H9 (cell line): Measurements from ENCODE around the gene PI16. TPM values are rescaled to one million over a fixed set of nuclear protein-coding genes. Genes with fewer than 3 reads are reported as not detected.

Experiments used
- DNase-seq: peaks from one replicate; pipeline ENCODE4 v3.0.0-alpha.2; 2017
- H2AFZ ChIP-seq: one replicate; pipeline ENCODE4 v1.6.1; 2013; ENCODE audit warnings: mild to moderate bottlenecking, low read length, control low read depth, moderate library complexity
- H2AK5ac ChIP-seq: 2 replicates; pipeline ENCODE4 v1.6.1; 2013; ENCODE audit warnings: low read length, control low read depth, mixed read lengths; ENCODE audit not compliant: insufficient read length
- H2BK120ac ChIP-seq: one replicate; pipeline ENCODE4 v1.6.1; 2013; ENCODE audit warnings: low read depth, mild to moderate bottlenecking, low read length, control low read depth, inconsistent platforms; ENCODE audit not compliant: poor library complexity, severe bottlenecking
- H2BK12ac ChIP-seq: 2 replicates; pipeline ENCODE4 v1.6.1; 2013; ENCODE audit warnings: low read length, control low read depth, mixed read lengths, low read depth; ENCODE audit not compliant: insufficient read length
- H2BK15ac ChIP-seq: 2 replicates; pipeline ENCODE4 v1.6.1; 2013; ENCODE audit warnings: low read depth, low read length, control low read depth
- H2BK20ac ChIP-seq: one replicate; pipeline ENCODE4 v1.6.1; 2013; ENCODE audit warnings: low read depth, mild to moderate bottlenecking, low read length, control low read depth, inconsistent platforms; ENCODE audit not compliant: poor library complexity, severe bottlenecking
- H2BK5ac ChIP-seq: 2 replicates; pipeline ENCODE4 v1.6.1; 2013; ENCODE audit warnings: low read length, control low read depth, mixed read lengths; ENCODE audit not compliant: insufficient read length
- H3K14ac ChIP-seq: 2 replicates; pipeline ENCODE4 v1.6.1; 2013; ENCODE audit warnings: low read length, control low read depth; ENCODE audit not compliant: insufficient read depth
- H3K18ac ChIP-seq: 2 replicates; pipeline ENCODE4 v1.6.1; 2013; ENCODE audit warnings: low read depth, mild to moderate bottlenecking, mixed read lengths, low read length, control low read depth; ENCODE audit not compliant: insufficient read length
- H3K23ac ChIP-seq: 2 replicates; pipeline ENCODE4 v1.6.1; 2013; ENCODE audit warnings: low read length, control low read depth, mixed read lengths, low read depth; ENCODE audit not compliant: insufficient read length
- H3K23me2 ChIP-seq: 2 replicates; pipeline ENCODE4 v1.6.1; 2013; ENCODE audit warnings: low read depth, mild to moderate bottlenecking, mixed read lengths, low read length, control low read depth; ENCODE audit not compliant: insufficient read length, poor library complexity, severe bottlenecking
- H3K27ac ChIP-seq: 2 replicates; pipeline ENCODE4 v1.5.1; 2013; ENCODE audit warnings: low read length, control low read depth, mixed read lengths, low read depth; ENCODE audit not compliant: insufficient read length
- H3K27me3 ChIP-seq: 2 replicates; pipeline ENCODE4 v1.6.1; 2013; ENCODE audit warnings: low read length, control low read depth, inconsistent platforms; ENCODE audit not compliant: insufficient read depth
- H3K4ac ChIP-seq: 2 replicates; pipeline ENCODE4 v1.6.1; 2013; ENCODE audit warnings: low read depth, mild to moderate bottlenecking, control low read depth, inconsistent platforms, low read length, moderate library complexity
- H3K4me1 ChIP-seq: 2 replicates; pipeline ENCODE4 v1.6.1; 2013; ENCODE audit warnings: low read length, control low read depth, inconsistent platforms; ENCODE audit not compliant: insufficient read depth
- H3K4me2 ChIP-seq: 2 replicates; pipeline ENCODE4 v1.6.1; 2013; ENCODE audit warnings: low read length, control low read depth, mixed read lengths; ENCODE audit not compliant: insufficient read length, insufficient read depth
- H3K56ac ChIP-seq: 2 replicates; pipeline ENCODE4 v1.6.1; 2013; ENCODE audit warnings: low read depth, mild to moderate bottlenecking, mixed read lengths, low read length, control low read depth; ENCODE audit not compliant: insufficient read length
- H3K79me1 ChIP-seq: 2 replicates; pipeline ENCODE4 v1.6.1; 2013; ENCODE audit warnings: low read depth, mild to moderate bottlenecking, moderate library complexity, low read length, control low read depth, inconsistent platforms; ENCODE audit not compliant: insufficient read depth, poor library complexity, severe bottlenecking
- H3K79me2 ChIP-seq: 2 replicates; pipeline ENCODE4 v1.6.1; 2013; ENCODE audit warnings: low read length, control low read depth, inconsistent platforms; ENCODE audit not compliant: insufficient read depth
- H3K9ac ChIP-seq: 2 replicates; pipeline ENCODE4 v1.6.1; 2013; ENCODE audit warnings: low read length, control low read depth, mixed read lengths; ENCODE audit not compliant: insufficient read length; ENCODE audit errors: extremely low read depth
- H3K9me3 ChIP-seq: one replicate; pipeline ENCODE4 v1.6.1; 2013; ENCODE audit warnings: low read depth, low read length, inconsistent platforms; ENCODE audit not compliant: control insufficient read depth
- H3T11ph ChIP-seq: one replicate; pipeline ENCODE4 v1.6.1; 2013; ENCODE audit warnings: mild to moderate bottlenecking, low read length, control low read depth, inconsistent platforms
- H4K20me1 ChIP-seq: one replicate; pipeline ENCODE4 v1.6.1; 2013; ENCODE audit not compliant: control insufficient read depth, insufficient read length, insufficient read depth
- H4K5ac ChIP-seq: 2 replicates; pipeline ENCODE4 v1.6.1; 2013; ENCODE audit warnings: low read depth, mild to moderate bottlenecking, mixed read lengths, low read length, control low read depth; ENCODE audit not compliant: insufficient read length
- H4K8ac ChIP-seq: replicated peaks from 2 replicates; pipeline ENCODE4 v1.6.1; 2013; ENCODE audit warnings: low read length, control low read depth, mixed read lengths, low read depth; ENCODE audit not compliant: insufficient read length
- H4K91ac ChIP-seq: 2 replicates; pipeline ENCODE4 v1.6.1; 2013; ENCODE audit warnings: low read depth, mild to moderate bottlenecking, moderate library complexity, mixed read lengths, low read length, control low read depth; ENCODE audit not compliant: insufficient read length
- H3K27ac Mint-ChIP-seq, 3 experiments: 2 replicates in 2 of 3; 3 replicates in 1 of 3; pipeline ENCODE4 v1.8.0; 2020 to 2021; ENCODE audit warnings: mixed read lengths in 3 of 3, mild to moderate bottlenecking in 1 of 3, moderate library complexity in 1 of 3
- H3K27me3 Mint-ChIP-seq: 2 replicates; pipeline ENCODE4 v1.8.0; 2021; ENCODE audit warnings: low read depth, mild to moderate bottlenecking, moderate library complexity, mixed read lengths
- H3K36me3 Mint-ChIP-seq, 3 experiments: 2 replicates in 2 of 3; 3 replicates in 1 of 3; pipeline ENCODE4 v1.8.0; 2020 to 2021; ENCODE audit warnings: low read depth in 3 of 3, mixed read lengths in 3 of 3; ENCODE audit not compliant: insufficient read depth in 1 of 3
- H3K4me1 Mint-ChIP-seq, 2 experiments: 2 replicates each; pipeline ENCODE4 v1.8.0; 2020; ENCODE audit warnings: mixed read lengths in 2 of 2
- H3K4me3 Mint-ChIP-seq, 2 experiments: 2 replicates in 1 of 2; 3 replicates in 1 of 2; pipeline ENCODE4 v1.8.0; 2020 to 2021; ENCODE audit warnings: mild to moderate bottlenecking in 2 of 2, mixed read lengths in 2 of 2, moderate library complexity in 1 of 2
- H3K9me3 Mint-ChIP-seq, 2 experiments: 2 replicates in 1 of 2; 3 replicates in 1 of 2; pipeline ENCODE4 v1.8.0; 2020; ENCODE audit warnings: mild to moderate bottlenecking in 2 of 2, mixed read lengths in 2 of 2, moderate library complexity in 1 of 2
- CTCF ChIP-seq: fragments of 200-600 bp; sonication (generic); conservative IDR thresholded peaks from 3 replicates; pipeline ENCODE4 v1.8.0; 2021; ENCODE audit warnings: antibody characterized with exemption, mild to moderate bottlenecking
- WGBS: extraction: QIAGEN DNeasy Blood & Tissue Kit; methylation state at CpG from one replicate; pipeline ENCODE4 v1.1.7; 2013; ENCODE audit warnings: missing lambda C conversion rate, low lambda C conversion rate, mixed read lengths; ENCODE audit not compliant: insufficient read length; ENCODE audit errors: extremely low coverage; 5-methylcytosine and 5-hydroxymethylcytosine counted together
- total RNA-seq: library from RNA; stranded (reverse); gene quantifications from 2 replicates; pipeline ENCODE4 v1.2.1, GENCODE V29; 2021

PI16 gene
- total RNA-seq, 1 experiment from 2014 or later, result not detected

GRCh38 chr6:37005827-37006567 is 51.5 kb downstream of the PI16 start:
- Histone ChIP-seq H3K23me2 (no peaks in the 10 kb centered on the region), H3K4ac (no peak overlapping the region), H3K56ac (no peak overlapping the region), H2BK12ac (no peak overlapping the region), H3K4me2 (no peak overlapping the region), H2BK20ac (no peak overlapping the region), H4K20me1 (no peaks in the 10 kb centered on the region), H3K23ac (no peak overlapping the region), H2AFZ (no peak overlapping the region), H3K79me1 (no peaks in the 10 kb centered on the region), H2AK5ac (no peak overlapping the region), H3K9me3 (no peaks in the 10 kb centered on the region), H3K27me3 (no peaks in the 10 kb centered on the region), H4K5ac (no peak overlapping the region), H3T11ph (no peak overlapping the region), H2BK15ac (no peak overlapping the region), H3K4me1 (no peaks in the 10 kb centered on the region), H2BK120ac (no peak overlapping the region), H3K9ac (no peak overlapping the region), H3K18ac (no peak overlapping the region), H3K27ac (no peak overlapping the region), H3K79me2 (no peaks in the 10 kb centered on the region), H3K14ac (no peak overlapping the region), H2BK5ac (no peak overlapping the region), H4K91ac (no peak overlapping the region), H4K8ac (no peak overlapping the region)
- no CpG with 5 or more reads among the region's 13 CpGs for WGBS
- Mint-ChIP-seq H3K27me3 (peaks cover 6% of the 10 kb centered on the region; the same call in 1 of the 2 replicates), H3K27ac (no peak overlapping the region; a peak in 1 of 7 replicates), H3K4me1 (no peaks in the 10 kb centered on the region), H3K9me3 (peaks cover 0 to 4% of the 10 kb centered on the region in 2 experiments; a peak in 2 of 5 replicates), H3K4me3 (no peak overlapping the region), H3K36me3 (no peaks in the 10 kb centered on the region)
- no peak for TF ChIP-seq CTCF
- DNase-seq, result no peak
